PC-9 (cell line): ENCODE data around the gene UTS2R.
A peak's percentile ranks its signal among the peaks of the same experiment; 100 is the strongest.

Experiments
- CTCF ChIP-seq: fragments of 200-600 bp; sonication (generic); conservative IDR thresholded peaks from 2 replicates; pipeline ENCODE4 v1.6.1; 2017; ENCODE audit warnings: mixed run types, antibody characterized with exemption, mild to moderate bottlenecking, moderate library complexity
- EZH2 ChIP-seq: fragments of 200-600 bp; sonication (generic); IDR thresholded peaks from 2 replicates; pipeline ENCODE4 v1.8.0; 2017; ENCODE audit warnings: antibody characterized with exemption, low read depth

GRCh38 chr17:82424001-82424862, 52.7 kb downstream of the UTS2R start:
- TF ChIP-seq CTCF, result peak; percentile 76
- TF ChIP-seq EZH2, result no peak
